ENCODE results near the gene SOX6. TPM values are rescaled to one million over a fixed set of nuclear protein-coding genes. Genes with fewer than 3 reads are reported as not detected.

Gene SOX6
- polyA plus RNA-seq, 1 donor from 2014 or later = 2.2 TPM

GRCh38 chr11:16001899-16002426 is 354.4 kb downstream of the SOX6 start:
- no peaks in the 10 kb centered on the region for H3K79me2 ChIP-seq (replicated peaks; ENCODE audit: insufficient read depth, low read length)
- H2AFZ ChIP-seq (ENCODE audit: low read depth, low read length) = no peak overlapping the region
- H3K27me3 ChIP-seq (ENCODE audit: insufficient read depth, low read depth, low read length) = peaks cover 24% of the 10 kb centered on the region
- H3F3A ChIP-seq (ENCODE audit: insufficient read depth, low read length, poor library complexity, severe bottlenecking) = no peaks in the 10 kb centered on the region
- H3K9ac ChIP-seq (ENCODE audit: low read length) = no peak overlapping the region
- H3K9me3 ChIP-seq (ENCODE audit: low read length) = no peaks in the 10 kb centered on the region
- TF ChIP-seq POLR2AphosphoS5 (IDR thresholded peaks at IDR 0.05) (no peak), EZH2 (IDR thresholded peaks at IDR 0.05; ENCODE audit: borderline replicate concordance, insufficient read depth, low read length, poor library complexity, severe bottlenecking) (no peak), CTCF (IDR thresholded peaks at IDR 0.05; ENCODE audit: poor library complexity, severe bottlenecking) (no peak), REST (IDR thresholded peaks at IDR 0.05; ENCODE audit: borderline replicate concordance) (no peak), SMC3 (conservative IDR thresholded peaks at IDR 0.05; ENCODE audit: poor library complexity) (no peak), EP300 (conservative IDR thresholded peaks at IDR 0.05; ENCODE audit: poor library complexity, severe bottlenecking) (no peak), RAD21 (conservative IDR thresholded peaks at IDR 0.05) (no peak), TAF1 (IDR thresholded peaks at IDR 0.05; ENCODE audit: low read depth) (no peak), MXI1 (conservative IDR thresholded peaks at IDR 0.05; ENCODE audit: poor library complexity, severe bottlenecking) (no peak)
- H4K20me1 ChIP-seq (ENCODE audit: insufficient read depth) = no peaks in the 10 kb centered on the region
- H3K4me3 ChIP-seq (ENCODE audit: low read length) = no peak overlapping the region
- no peak overlapping the region for H3K4me2 ChIP-seq (ENCODE audit: low read length)
- no peak overlapping the region for H3K27ac ChIP-seq (ENCODE audit: low read length)
- no peaks in the 10 kb centered on the region for H3K36me3 ChIP-seq (ENCODE audit: insufficient read depth, low read length)
- H3K9me2 ChIP-seq (ENCODE audit: insufficient read depth, low read length) = no peaks in the 10 kb centered on the region

GRCh38 chr11:16001044-16001568 is 355.2 kb downstream of the SOX6 start:
- Histone ChIP-seq H3K4me2 (ENCODE audit: low read length) (no peak overlapping the region), H3K9me3 (ENCODE audit: low read length) (no peaks in the 10 kb centered on the region), H3K36me3 (ENCODE audit: insufficient read depth, low read length) (no peaks in the 10 kb centered on the region), H3K79me2 (replicated peaks; ENCODE audit: insufficient read depth, low read length) (no peaks in the 10 kb centered on the region), H2AFZ (ENCODE audit: low read depth, low read length) (no peak overlapping the region), H3K27ac (ENCODE audit: low read length) (no peak overlapping the region), H3F3A (ENCODE audit: insufficient read depth, low read length, poor library complexity, severe bottlenecking) (no peaks in the 10 kb centered on the region), H3K27me3 (ENCODE audit: insufficient read depth, low read depth, low read length) (peaks cover 24% of the 10 kb centered on the region), H3K9ac (ENCODE audit: low read length) (no peak overlapping the region), H4K20me1 (ENCODE audit: insufficient read depth) (no peaks in the 10 kb centered on the region), H3K9me2 (ENCODE audit: insufficient read depth, low read length) (no peaks in the 10 kb centered on the region), H3K4me3 (ENCODE audit: low read length) (no peak overlapping the region)
- TF ChIP-seq RAD21 (conservative IDR thresholded peaks at IDR 0.05) (no peak), EP300 (conservative IDR thresholded peaks at IDR 0.05; ENCODE audit: poor library complexity, severe bottlenecking) (no peak), MXI1 (conservative IDR thresholded peaks at IDR 0.05; ENCODE audit: poor library complexity, severe bottlenecking) (no peak), EZH2 (IDR thresholded peaks at IDR 0.05; ENCODE audit: borderline replicate concordance, insufficient read depth, low read length, poor library complexity, severe bottlenecking) (no peak), REST (IDR thresholded peaks at IDR 0.05; ENCODE audit: borderline replicate concordance) (no peak)
